ENCODE data around the gene GRM4.

DNA sequence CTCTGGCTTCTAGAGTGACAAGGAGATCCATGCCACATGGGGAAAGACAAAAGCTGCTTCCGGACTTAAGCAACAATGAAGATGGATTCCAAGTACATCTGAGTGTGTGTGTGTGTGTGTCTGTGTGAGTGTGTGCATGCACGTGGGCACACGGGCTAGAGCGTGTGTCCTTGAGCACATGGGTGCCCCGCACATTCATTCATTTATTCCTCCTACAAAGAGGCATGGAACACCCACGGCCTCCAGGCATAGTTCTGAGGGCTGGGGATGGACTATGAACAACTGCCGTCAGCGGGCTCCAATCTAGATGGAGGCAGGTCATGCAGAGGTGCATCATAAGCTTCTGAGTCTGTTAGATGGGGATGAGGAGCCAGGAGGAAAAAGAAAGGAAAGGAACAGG lies 49.1 kb downstream of the GRM4 start:
- no peak for TF ChIP-seq POLR2A (IDR thresholded peaks at IDR 0.05)
- TF ChIP-seq, protein P1, sequence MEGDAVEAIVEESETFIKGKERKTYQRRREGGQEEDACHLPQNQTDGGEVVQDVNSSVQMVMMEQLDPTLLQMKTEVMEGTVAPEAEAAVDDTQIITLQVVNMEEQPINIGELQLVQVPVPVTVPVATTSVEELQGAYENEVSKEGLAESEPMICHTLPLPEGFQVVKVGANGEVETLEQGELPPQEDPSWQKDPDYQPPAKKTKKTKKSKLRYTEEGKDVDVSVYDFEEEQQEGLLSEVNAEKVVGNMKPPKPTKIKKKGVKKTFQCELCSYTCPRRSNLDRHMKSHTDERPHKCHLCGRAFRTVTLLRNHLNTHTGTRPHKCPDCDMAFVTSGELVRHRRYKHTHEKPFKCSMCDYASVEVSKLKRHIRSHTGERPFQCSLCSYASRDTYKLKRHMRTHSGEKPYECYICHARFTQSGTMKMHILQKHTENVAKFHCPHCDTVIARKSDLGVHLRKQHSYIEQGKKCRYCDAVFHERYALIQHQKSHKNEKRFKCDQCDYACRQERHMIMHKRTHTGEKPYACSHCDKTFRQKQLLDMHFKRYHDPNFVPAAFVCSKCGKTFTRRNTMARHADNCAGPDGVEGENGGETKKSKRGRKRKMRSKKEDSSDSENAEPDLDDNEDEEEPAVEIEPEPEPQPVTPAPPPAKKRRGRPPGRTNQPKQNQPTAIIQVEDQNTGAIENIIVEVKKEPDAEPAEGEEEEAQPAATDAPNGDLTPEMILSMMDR (IDR thresholded peaks at IDR 0.05): no peak

Measured in Peyer's patch (tissue), 4 donors.